NK-92 treated with Interleukin-12 subunit alpha and Interleukin-12 subunit beta, amount 100 ng/mL, for 24 hours (cell line): ENCODE results near the gene SFXN5.
"Not testable (repeated sequence)": the region's sequence is repeated elsewhere in the genome, so short reads cannot be mapped to it uniquely, and the experiment has no call there.

Experiments
- DNase-seq: peaks from one replicate; lab custom pipeline; 2025; lab: John Stamatoyannopoulos, UW

SFXN5 gene

DNA sequence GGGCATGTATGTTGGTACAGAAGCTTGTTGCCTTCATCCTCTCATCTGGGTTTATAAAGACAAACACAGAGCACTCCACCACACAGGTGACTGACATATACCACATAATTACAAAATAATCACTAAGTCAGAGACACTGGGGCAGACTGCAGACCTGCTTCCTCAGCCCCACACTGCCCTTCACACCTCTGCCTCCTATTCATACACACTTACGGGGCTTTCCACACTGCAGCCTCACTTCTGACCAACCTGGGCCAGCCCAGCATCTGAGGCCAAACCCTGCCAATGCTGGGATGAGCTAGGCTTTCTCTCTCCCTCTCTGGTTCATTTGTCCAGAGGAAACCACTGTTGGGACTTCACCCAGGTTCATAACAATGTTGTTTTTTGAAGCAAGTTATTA lies 149.7 kb downstream of the SFXN5 start:
- DNase-seq = no peak

DNA sequence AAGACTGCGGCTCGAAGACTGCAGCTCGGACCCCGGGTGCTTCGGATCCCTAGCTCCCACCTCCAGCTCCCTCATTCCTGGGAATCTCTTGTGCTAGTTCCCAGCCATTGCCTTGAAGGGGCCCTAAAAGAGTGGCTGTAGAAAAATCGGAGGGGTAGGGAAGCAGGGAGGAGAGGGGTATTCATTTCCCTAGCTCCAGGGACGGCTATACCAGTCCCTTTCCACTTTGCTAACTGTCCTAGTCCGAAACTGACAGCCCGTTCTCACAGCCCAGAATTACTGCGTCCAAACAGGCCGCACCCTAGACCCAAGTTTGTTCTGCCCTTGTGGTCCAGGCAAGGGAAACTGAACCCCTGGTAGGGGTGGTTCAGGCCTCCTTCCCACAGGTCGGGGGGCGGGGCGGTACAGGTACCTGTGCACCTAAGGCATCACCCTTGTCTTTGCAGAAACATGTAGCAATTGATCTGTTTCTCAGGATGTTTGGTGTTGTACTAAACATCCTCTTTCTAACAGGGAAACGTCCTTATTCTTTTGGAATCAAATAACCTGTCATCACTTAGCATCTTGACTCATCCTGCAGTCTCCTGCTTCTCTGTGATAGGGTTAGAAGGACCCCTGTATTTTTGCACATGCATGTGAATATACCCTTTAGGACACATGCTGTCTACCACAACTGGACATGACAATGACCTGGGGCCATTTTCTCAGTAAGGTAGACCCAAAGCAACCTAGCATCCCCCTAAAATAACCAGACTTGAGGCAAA lies 150.2 kb downstream of the SFXN5 start:
- DNase-seq = no peak

DNA sequence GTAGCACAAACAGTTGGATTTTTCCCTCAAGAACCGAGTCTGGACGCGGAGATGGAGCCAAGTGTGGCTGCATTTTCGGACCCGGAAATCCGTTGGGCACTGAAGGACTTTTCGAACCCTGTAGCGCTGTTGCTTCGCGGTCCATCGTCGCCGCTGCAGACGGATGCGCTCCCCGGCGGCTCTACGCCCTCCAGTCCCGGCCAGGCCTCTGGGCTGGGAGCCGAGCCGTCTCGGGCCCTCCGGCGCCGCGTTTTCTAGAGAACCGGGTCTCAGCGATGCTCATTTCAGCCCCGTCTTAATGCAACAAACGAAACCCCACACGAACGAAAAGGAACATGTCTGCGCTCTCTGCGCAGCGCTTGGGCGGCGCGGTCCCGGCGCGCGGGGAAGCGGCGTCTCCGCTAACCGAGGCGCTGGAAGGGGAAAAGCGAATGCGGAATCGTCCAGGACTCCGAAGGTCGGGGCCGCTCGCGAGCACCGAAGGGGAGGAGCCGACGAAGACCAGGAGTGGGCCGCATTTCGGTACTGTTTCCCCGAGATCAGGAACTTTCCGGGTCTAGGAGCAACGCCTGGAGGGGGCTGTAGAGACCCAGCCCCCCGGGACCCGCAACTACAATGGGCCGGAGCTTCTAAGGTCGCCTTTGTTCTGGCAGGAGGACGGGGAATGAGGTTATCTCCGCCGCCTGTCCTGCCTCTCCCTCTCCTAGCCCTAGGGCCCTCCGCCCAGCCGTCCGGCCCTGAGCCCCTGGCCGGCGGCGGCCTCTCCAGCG lies 151.0 kb downstream of the SFXN5 start:
- DNase-seq = no peak

DNA sequence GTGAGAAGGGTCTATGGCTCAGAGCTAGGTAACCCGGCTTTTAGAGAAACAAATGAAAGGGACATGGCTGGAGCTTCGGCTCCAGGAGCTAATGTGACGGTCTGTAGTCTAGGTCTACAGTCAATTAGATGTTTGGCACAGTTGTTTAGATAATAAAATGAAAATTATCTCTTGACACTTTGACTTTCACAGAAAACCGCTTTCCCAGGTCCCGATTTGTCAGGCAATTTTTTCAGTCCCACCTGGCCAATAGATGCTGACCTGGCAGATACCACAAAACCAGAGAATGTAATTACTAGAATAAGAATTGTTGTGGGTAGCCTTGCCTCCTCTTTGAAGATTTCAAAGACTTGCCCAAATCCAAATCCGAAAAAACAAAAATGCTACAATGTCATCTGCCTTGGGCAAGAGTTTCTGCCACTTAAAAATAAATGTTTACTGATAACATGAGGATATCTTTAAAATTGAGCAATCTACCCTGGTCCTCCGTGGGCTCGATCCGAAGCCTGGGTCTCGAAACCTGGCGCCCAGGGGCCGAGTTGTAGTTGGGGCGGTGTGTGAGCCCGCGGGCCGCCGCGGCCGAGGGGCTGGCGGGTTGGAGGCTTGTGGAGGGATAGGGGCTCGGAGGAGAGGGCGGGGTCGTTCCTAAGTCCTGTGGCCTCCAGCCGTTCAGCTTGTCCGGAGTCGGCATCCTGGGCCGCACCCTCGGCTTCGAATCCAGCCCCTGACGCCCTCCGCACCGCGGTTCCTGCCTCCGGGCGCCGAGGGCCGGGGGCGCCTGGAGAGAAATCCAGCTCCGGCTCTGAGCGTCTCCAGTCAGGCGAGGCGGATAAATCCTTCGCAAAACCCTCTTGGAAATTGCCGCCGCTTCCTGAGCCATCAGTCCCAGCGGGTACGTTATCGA lies 151.8 kb downstream of the SFXN5 start:
- no peak for DNase-seq

DNA sequence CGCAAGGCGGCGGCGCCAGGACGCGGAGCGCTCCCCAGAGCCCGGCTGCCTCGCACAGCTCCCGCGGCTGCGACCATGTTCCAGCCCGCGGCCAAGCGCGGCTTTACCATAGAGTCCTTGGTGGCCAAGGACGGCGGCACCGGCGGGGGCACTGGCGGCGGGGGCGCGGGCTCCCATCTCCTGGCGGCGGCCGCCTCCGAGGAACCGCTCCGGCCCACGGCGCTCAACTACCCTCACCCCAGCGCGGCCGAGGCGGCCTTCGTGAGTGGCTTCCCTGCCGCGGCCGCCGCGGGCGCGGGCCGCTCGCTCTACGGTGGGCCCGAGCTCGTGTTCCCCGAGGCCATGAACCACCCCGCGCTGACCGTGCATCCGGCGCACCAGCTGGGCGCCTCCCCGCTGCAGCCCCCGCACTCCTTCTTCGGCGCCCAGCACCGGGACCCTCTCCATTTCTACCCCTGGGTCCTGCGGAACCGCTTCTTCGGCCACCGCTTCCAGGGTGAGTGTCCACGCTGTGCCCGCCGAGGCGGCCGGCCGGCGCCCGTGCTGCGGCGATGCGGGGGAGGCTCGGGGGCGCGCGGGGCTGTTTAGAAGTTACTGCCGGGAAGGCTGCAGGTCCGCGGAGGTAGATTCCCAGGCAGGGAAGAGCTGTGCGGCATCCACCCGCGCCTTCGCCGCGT lies 153.5 kb downstream of the SFXN5 start:
- DNase-seq = no peak

DNA sequence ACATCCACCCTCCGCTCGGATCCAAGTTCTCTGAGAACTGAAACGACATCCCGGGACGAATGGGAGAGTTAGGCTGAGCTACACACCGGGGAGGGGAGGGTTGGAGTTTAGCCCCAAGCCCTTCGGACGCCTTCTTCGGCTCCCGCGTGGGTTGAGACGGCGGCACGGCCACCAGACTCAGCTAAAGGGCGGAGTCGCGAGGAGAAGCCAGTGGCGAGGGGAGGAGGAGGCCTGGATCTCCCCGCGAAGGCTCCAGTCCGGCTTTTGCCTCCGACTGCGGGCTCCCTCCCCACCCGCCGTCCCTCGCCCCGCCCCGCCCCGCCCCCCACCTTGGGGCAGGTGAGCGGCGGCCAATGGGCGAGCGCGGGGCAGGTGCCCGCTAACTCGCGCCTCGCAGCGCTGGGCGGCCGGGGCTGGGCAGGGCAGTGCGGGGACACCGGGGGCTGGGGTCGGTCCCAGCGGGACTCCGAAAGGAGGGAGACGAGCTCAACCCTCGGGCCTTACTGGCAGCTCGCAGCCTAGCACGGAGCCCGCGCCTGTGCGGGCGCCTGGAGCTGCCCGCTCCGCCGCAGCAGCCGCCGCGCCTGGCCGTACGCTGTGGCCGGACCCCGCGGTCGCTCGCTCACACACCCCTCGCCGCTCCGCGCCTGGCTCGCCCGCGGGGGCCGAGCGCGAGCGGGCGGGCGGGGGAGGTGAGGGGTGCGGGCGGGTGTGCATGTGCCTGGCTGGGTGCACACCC lies 154.2 kb downstream of the SFXN5 start, which contains the start of gene EMX1:
TSS of gene EMX1 (plus strand) at position 382 of the 739 bp plus-strand sequence. CDS start at position 716, 334 bp downstream.
- DNase-seq = no peak

DNA sequence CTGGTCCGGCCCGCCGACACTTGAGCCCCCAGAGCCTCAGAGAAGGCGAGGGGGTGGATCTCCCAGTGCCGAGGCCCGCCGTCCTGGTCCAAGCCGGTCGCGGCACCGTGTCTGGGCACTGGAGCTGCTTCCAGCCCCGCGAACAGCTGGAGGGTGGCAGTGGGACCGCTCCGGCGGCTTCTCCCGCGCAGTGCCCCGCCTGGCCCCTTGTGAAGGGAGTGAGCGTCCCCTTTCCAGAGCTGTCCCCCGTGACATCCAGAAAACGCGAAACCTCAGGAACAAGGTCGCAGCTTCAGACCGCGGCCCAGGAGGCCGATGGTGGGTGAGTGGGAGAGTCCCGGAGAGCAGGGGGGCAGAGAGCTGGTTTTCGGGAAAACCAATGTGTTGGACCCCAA lies 154.8 kb downstream of the SFXN5 start:
- no peak for DNase-seq

DNA sequence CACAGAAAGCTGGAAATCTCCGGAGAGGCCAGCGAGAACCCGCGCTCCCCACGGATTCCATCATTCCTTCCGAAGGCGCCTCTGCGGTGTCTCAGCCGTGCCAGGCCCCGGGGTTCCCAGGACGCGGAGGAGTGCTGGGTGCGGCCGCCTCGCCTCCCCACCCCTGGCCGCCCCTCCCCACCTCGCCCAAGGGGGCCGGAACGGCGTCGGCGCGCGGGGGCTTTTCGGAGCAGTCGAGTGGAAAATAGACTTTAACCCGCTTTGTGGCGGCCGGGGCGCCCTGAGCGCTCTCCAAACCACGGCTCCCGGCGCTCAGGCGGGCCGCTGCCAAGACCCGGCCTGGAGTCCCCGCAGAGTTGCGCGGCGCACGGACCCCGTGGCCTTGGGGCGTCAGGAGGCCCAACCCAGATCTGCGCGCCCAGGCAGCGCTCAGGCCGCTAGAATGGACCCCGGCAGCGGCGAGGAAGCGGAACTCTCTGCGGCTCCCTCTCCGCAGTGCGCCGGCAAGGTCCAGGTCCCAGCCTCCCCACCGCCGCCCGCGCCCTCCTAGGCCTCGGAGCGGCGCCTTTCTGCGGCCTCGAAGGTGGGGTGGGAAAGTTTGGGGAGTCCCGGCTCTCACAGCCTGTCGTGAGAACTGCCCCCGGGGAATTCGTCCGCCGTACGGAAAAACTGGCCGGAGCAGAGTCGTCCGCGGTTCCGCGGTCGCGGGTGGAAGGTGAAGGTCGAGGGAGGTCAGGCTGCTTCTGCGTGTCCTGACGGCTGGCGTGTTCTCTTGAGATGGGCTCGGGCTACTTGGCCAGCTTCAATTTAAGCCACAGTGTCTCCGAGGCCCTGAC lies 155.4 kb downstream of the SFXN5 start:
- DNase-seq = no peak

DNA sequence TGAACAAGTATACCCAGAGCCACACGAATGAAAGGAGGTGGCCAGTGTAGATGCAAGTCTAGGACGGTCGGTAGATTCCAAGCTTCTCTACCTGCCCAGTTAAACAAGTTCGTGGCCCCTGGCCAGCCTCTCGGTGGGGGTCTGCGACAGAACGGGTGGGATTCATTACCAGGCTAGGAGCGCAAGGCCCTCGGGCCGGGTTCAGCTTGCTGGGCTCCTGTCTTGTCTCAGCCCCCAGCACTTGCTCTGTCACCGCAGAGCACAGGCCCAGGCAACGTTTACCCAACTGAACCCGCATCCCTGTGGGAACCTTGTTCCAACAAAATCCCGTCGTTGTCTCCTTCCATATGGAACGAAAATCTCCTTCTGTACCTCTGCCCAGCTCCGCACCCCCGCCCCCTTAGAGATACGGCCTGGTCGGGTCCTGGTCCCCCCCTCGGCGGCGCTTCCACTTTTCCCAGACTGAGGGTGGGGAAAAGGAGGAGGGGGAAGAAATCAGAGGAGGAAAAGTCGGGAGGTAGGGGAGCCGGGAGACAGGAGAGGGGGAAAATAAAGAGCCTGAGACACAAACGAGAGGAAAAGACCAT lies 156.1 kb downstream of the SFXN5 start:
- DNase-seq = no peak

DNA sequence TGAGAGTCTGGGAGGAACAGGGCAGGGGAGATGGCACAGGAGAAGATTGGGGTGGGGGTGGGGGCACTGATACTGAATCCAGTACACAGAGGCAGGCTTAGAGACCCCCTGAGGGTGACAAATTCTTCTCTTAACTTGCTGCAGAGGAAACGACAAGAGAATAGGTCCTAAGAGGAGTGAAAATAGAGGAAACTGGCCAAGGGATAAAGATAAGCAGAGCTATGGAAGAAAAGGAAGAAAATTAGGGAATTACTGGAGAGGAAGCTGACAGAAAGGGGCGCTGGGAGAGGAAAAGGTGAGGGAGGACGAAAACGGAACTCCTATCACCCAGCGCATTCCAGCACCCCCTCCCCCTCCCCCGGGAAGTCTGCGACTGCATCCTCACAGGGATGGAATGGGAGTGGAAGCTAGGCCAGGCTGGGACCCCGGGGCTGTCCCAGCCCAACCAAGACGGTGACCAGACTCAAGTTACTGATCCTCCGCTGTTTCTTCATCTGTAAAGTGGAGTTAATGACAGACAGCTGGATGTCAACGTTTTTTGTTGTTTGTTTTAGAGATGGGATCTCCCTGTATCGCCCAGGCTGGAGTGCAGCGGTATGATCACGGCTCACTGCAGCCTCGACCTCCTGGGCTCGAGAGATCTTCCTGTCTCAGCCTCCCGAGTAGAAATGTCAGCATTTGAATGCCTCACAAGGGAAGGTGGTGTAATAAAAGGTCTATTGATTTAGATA lies 156.8 kb downstream of the SFXN5 start:
- DNase-seq = no peak

DNA sequence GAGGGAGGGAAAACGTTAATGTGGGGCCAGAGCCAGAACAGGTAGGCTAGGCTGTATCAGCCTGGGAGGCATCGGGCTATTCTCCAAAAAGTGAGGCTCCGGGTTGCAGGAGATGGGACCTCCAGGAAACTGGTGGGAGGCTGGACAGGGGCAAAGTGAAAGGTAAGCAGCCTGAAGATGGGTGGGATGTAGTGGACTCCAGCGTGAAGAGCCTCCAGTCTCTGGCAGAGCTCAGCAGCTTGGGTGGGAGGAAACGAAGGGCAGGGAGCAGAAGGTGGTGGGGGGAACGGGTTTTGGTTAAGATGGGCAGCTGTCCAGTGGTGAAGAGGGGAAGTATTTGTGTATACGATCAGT lies 157.3 kb downstream of the SFXN5 start:
- DNase-seq = no peak

DNA sequence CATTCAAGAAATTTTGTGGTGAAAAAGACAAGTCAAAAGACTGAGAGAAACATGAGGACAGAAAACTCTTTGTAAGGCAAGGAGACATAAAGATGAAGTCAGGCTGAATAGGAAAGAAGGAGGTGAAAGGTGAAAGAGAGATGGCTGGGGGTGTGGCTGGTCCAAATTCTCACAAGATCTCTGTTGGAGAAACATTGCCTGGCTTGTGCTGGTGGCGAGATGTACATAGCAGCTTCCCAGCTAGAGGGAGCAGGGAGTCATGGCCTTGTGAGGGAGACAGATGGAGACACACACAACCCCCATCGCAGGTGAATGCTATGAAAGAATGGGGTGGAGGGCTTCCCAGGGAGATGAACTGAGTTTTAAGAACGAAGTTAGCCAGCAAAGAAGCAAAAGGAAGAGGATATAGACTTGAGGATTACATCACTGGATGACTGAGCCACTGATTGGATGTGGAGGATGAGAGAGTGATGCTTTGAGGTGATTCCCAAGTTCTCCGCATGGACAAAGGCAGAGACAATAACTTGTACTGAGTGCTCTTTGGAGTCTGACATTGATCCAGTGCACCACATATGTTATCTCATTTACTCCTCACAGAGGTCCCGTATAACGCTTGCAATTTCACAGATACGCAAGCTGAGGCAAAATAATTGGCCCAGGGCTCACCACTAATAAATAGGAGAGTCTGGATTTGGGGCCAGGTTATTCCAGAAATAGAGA lies 157.9 kb downstream of the SFXN5 start:
- no peak for DNase-seq

DNA sequence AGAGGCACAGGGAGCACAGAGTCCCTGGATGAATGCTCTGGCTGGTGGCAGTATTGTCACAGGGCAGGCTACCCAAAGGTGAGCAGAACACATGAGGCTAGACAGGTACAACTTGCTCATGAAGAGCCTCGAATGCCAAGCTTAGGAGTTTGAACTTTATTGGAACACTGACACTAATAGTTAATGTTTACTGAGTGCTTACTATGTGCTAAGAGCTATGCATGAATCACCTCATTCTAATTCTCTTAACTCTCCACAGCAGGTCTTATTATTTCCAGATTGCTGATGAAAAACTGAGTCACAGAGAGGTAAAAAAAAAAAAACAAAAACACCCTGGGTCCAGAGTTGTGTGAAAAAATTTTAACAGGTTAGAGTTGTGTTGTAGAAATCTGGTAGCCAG lies 160.3 kb downstream of the SFXN5 start:
- no peak for DNase-seq

DNA sequence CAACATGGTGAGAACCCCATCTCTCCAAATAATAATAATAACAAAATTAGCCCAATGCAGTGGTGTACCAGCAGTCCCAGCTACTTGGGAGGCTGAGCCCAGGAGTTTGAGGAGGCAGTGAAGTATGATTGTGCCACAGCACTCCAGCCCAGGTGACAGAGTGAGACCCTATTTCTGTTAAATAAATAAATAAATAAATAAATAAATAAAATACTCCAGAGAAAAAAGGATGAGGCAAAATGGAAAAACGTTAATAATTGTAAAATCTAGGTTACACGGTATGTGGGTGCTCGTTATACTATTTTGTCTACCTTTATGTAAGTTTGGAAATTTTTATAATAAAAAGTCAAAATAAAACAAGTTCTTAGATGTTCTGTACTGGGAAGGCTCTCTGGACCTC lies 162.8 kb downstream of the SFXN5 start:
- DNase-seq = no peak

DNA sequence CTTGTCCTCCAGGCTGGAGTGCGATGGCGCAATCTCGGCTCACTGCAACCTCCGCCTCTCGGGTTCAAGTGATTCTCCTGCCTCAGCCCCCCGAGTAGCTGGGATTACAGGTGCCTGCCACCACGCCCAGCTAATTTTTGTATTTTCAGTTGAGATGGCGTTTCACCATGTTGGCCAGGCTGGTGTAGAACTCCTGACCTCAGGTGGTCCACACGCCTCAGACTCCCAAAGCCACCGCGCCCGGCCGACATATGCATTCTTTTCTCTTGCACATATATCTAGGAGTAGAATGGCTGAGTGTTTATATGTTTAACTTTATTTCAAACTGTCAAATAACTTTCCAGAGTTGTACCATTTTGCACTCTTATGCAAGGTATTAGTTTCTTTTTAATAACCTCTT lies 164.1 kb downstream of the SFXN5 start:
- DNase-seq = not testable (repeated sequence)

DNA sequence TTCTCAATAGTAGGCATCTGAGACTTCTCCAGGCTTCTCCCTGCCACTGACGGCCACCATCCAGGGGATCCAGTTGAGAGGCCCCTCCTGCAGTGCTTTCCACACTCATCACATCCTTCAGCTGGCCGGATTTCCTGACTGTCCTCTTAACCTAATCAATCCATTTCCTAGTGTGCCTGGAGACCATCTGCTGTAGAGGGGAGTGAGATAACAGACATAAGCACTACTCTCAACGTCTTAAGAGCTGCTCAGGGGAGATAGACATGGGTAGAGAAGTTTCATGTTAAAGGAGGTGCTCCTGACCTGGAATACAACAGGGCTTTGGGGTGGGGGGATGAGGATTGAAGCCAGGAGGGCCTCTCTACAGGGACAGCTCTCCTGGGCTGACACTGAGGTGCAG lies 170.1 kb downstream of the SFXN5 start:
- no peak for DNase-seq

DNA sequence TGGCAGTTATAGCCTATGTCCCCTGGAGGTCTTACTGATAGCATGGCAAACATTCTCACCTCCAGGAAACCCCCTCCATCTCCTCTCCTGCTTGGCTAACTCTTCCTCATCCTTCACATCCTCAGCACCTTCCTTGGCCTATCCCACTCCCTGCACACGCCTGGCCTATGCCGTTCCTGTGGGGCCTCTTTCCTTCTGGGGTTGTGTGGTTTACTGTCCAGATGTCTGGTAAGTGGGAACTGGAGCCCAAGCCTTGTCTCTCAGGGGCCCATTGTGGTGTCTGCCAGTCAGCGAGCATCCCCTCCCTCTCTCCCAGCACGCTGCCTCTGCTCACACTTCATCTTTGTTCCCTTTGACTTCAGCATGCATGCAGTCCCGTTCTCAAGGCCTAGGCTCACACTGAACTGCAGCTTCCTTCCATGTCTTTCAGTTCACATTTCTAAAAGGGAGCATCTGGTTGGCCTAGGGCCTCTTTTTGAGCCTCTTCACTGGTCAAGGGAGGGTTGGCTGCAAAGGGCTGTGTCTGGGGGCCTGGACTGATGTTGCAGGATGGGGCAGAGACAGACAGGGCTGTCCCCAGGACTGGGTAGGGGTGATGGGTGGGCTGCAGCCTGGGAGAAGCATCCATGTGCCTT lies 171.2 kb downstream of the SFXN5 start:
- DNase-seq = no peak

DNA sequence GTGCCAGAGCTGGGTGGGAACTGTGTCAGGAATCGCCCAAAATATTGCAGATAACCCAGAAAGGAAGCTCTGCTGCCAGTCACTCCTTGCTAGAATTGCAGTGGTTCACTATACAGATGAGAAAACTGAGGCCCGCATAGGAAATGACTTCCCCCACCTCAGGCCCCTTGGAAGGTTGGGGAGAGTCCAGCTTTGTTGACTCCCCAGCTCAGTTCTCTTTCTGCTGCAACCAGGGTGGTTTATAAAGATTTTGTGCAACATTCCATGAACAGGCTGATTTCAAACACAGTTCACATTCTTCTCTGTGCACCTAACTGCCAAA lies 173.0 kb downstream of the SFXN5 start:
- DNase-seq = no peak
